Body of pancreas (tissue), 4 donors: Measurements from ENCODE around the gene CGB3. TPM values are rescaled to one million over a fixed set of nuclear protein-coding genes. Genes with fewer than 3 reads are reported as not detected.
"Not testable (repeated sequence)": the region's sequence is repeated elsewhere in the genome, so short reads cannot be mapped to it uniquely, and the experiment has no call there.

ENCODE experiments used
- ATAC-seq: fragments of 150-250 bp; one replicate; pipeline ENCODE4 v1.9.1; 2016
- DNase-seq, 4 donors: peaks; one replicate each; pipeline ENCODE4 v3.0.0-alpha.2; 2019
- H3K27ac ChIP-seq, 4 donors: fragments of 200-600 bp; sonication (generic); 1 replicate in 3 of 4; 2 replicates in 1 of 4; pipeline versions ENCODE4 v1.5.1 to v1.6.1; 2016 to 2019; ENCODE audit warnings: mild to moderate bottlenecking in 1 of 4, mixed read lengths in 1 of 4, moderate library complexity in 1 of 4
- H3K27me3 ChIP-seq, 2 donors: fragments of 200-600 bp; sonication (generic); one replicate each; pipeline ENCODE4 v1.6.0; 2016; ENCODE audit warnings: mild to moderate bottlenecking in 1 of 2
- H3K36me3 ChIP-seq, 2 donors: fragments of 200-600 bp; sonication (generic); replicated peaks in 1 of 2; 2 replicates each; pipeline ENCODE4 v1.5.1; 2016; ENCODE audit warnings: low read depth in 2 of 2; ENCODE audit not compliant: insufficient read depth in 1 of 2
- H3K4me1 ChIP-seq: fragments of 200-600 bp; sonication (generic); one replicate; pipeline ENCODE4 v1.6.0; 2016
- H3K4me3 ChIP-seq, 2 donors: fragments of 200-600 bp; sonication (generic); 1 replicate in 1 of 2; 2 replicates in 1 of 2; pipeline ENCODE4 v1.5.1; 2016 to 2019
- H3K9me3 ChIP-seq, 3 donors: fragments of 200-600 bp; sonication (generic); 1 replicate in 2 of 3; 2 replicates in 1 of 3; pipeline ENCODE4 v1.5.1; 2016
- CTCF ChIP-seq, 7 experiments: fragments of 450-650 bp in 4 of 7; fragments of 200-600 bp in 3 of 7; sonication (generic) in 3 of 7; IDR thresholded peaks; one replicate each; pipeline ENCODE4 v1.5.1; 2016 to 2019; ENCODE audit warnings: antibody characterized with exemption in 7 of 7
- WGBS, 2 donors: methylation state at CpG; one replicate each; pipeline ENCODE4 v1.1.5; 2017; 5-methylcytosine and 5-hydroxymethylcytosine counted together
- intact Hi-C: fragments of 100-400 bp; cut with DNase I; formaldehyde crosslinking; loops from one replicate; pipeline ENCODE4 v1.15.1; 2023
- total RNA-seq, 2 donors: library from RNA; depleted of rRNA; stranded (reverse); fragments of >200 nt; gene quantifications; one replicate each; pipeline ENCODE4 v1.1.0, GENCODE V29; 2016

Gene CGB3
- total RNA-seq, 2 donors from 2014 or later: not detected

DNA sequence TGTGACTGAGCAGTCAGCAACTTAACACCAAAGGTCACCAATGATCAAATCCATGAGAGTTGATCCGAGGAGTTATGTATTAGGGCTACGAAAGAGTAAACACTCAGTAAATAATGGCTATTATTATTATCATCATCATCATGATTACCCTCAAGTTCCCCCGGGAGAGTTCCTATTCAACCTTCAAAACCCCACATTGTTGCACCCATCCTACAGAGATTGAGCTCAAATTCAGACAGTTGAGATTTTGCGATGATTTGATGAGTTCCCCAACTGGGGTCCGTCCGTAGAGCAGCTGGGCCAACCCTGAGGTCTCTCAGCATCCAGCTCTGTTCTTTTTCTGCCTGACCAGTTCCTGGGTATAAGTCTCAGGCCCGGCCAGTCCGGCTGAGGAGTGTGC is 14.0 kb upstream of the CGB3 start:
- ATAC-seq, intact Hi-C loops: not testable (repeated sequence)

GRCh38 chr19:49036815-49037214 is 12.7 kb upstream of the CGB3 start, which contains the start of gene CGB1:
Gene CGB1 (minus strand): TSS chr19:49036895. CDS start chr19:49036711, 184 bp downstream.
- H3K4me3 ChIP-seq, H3K9me3 ChIP-seq, H3K4me1 ChIP-seq, H3K36me3 ChIP-seq, intact Hi-C loops, ATAC-seq, H3K27ac ChIP-seq, DNase-seq, H3K27me3 ChIP-seq: not testable (repeated sequence)
- TF ChIP-seq CTCF (IDR thresholded peaks at IDR 0.05): peak in 1 of 7 experiments; percentile 9
- WGBS, 2 donors: 53 to 57% methylated on average over 17 to 18 of the region's 18 CpGs

More for the DNA sequence above, 14.0 kb upstream of the CGB3 start:
- WGBS, 2 donors: 82 to 97% methylated on average over 8 of the region's 8 CpGs
- not testable (repeated sequence) for DNase-seq, H3K27me3 ChIP-seq, H3K4me3 ChIP-seq, H3K9me3 ChIP-seq, H3K27ac ChIP-seq, H3K4me1 ChIP-seq, H3K36me3 ChIP-seq

DNA sequence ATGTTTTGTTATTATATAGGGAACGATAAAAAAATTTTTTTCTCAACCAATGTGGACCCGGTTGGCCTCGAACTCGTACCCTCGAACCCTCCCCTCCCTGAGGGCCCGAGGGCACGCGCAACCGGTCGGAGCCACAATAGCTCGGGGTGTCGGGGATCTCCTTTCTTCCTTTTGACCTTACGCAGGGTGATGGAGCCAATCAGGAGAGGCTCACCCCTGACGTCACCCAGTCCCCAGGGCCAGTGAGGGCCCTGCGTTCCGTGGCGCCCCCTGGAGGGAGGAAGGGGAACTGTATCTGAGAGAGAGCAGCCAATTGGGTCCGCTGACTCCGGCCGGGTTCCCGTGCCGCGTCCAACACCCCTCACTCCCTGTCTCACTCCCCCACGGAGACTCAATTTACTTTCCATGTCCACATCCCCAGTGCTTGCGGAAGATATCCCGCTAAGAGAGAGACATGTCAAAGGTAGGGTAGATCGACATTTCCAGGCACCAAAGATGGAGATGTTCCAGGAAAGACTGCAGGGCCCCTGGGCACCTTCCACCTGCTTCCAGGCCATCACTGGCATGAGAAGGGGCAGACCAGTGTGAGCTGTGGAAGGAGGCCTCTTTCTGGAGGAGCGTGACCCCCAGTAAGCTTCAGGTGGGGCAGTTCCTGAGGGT is 7.6 kb upstream of the CGB3 start, which contains the start of gene CGB2:
Gene CGB2 (plus strand): TSS at position 249 of the 660 bp plus-strand sequence. CDS start 206 bp downstream, at position 455.
- TF ChIP-seq CTCF (IDR thresholded peaks at IDR 0.05): peak; percentile 12 to 62 (median 31)
- intact Hi-C loops, H3K4me1 ChIP-seq, H3K4me3 ChIP-seq, H3K27ac ChIP-seq, H3K27me3 ChIP-seq, H3K9me3 ChIP-seq, H3K36me3 ChIP-seq: not testable (repeated sequence)
- peak in 3 of 4 donors; percentile 50 to 71 (median 66) for DNase-seq
- 10 to 15% methylated on average over 17 to 28 of the region's 28 CpGs for WGBS, 2 donors
- peak; percentile 42 for ATAC-seq

GRCh38 chr19:49030323-49030722 is 6.2 kb upstream of the CGB3 start:
- intact Hi-C loops, H3K27ac ChIP-seq, H3K27me3 ChIP-seq, ATAC-seq, H3K4me3 ChIP-seq, DNase-seq, H3K4me1 ChIP-seq, H3K36me3 ChIP-seq, H3K9me3 ChIP-seq: not testable (repeated sequence)
- 79 to 83% methylated on average over 5 to 6 of the region's 8 CpGs for WGBS, 2 donors

GRCh38 chr19:49029749-49030148 is 5.6 kb upstream of the CGB3 start:
- H3K36me3 ChIP-seq, intact Hi-C loops, H3K27ac ChIP-seq, ATAC-seq, H3K27me3 ChIP-seq, H3K4me1 ChIP-seq, H3K9me3 ChIP-seq, DNase-seq, H3K4me3 ChIP-seq: not testable (repeated sequence)
- 79 to 83% methylated on average over 3 to 14 of the region's 14 CpGs for WGBS, 2 donors

DNA sequence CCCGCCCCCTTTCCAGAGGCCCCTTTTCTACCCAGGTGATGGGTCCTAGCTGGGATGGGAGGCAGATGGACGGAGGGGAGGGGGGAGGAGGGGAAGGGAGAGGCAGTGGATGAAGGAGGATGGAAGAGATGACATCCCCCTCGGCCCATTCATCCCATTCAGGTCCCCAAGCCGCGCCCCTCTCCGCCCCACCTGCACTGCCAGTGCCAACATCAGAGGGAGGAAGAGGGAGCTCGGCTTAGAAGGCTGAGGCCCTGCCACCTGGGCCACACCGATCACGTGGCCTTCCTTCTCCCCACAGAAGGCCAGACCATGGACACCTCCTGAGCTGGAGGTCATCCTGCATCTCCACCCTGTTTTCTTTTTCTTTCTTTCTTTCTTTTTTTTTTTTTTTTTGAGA is 4.6 kb upstream of the CGB3 start:
- not testable (repeated sequence) for ATAC-seq

DNA sequence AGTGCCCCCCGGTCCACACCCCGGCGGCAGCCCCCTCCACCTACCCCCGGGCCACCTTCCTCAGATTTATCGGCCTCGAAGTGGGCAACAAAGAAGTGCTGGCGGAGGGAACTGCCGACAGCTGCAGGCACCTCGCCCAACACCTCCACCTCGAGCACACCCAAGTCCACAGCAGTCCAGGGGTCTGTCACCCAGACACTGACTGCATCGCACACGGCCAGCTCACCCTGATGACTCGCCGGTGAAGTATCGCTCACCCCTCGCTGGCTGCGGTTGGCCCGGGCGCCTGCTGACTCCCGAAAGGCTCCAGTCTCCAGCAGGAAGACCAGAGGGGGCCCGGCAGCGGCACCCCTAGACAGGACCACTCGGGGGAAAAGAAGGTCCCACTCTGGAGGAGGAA is 1.5 kb upstream of the CGB3 start:
- H3K27ac ChIP-seq, H3K9me3 ChIP-seq, H3K36me3 ChIP-seq, H3K4me1 ChIP-seq, H3K27me3 ChIP-seq, H3K4me3 ChIP-seq, ATAC-seq, intact Hi-C loops, DNase-seq: not testable (repeated sequence)
- 48 to 68% methylated on average over 5 to 17 of the region's 23 CpGs for WGBS, 2 donors

More for the DNA sequence above, 4.6 kb upstream of the CGB3 start:
- H3K9me3 ChIP-seq, H3K36me3 ChIP-seq, H3K27me3 ChIP-seq, intact Hi-C loops, H3K4me1 ChIP-seq, H3K4me3 ChIP-seq, H3K27ac ChIP-seq, DNase-seq: not testable (repeated sequence)
- 66 to 84% methylated on average over 8 of the region's 9 CpGs for WGBS, 2 donors

DNA sequence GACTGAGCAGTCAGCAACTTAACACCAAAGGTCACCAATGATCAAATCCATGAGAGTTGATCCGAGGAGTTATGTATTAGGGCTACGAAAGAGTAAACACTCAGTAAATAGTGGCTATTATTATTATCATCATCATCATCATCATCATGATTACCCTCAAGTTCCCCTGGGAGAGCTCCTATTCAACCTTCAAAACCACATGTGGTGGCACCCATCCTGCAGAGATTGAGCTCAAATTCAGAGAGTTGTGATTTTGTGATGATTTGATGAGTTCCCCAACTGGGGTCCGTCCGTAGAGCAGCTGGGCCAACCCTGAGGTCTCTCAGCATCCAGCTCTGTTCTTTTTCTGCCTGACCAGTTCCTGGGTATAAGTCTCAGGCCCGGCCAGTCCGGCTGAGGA is 955 bp upstream of the CGB3 start:
- intact Hi-C loops, H3K4me3 ChIP-seq, H3K4me1 ChIP-seq, H3K9me3 ChIP-seq, H3K27ac ChIP-seq, ATAC-seq, H3K27me3 ChIP-seq, H3K36me3 ChIP-seq, DNase-seq: not testable (repeated sequence)
- 60 to 79% methylated on average over 2 to 4 of the region's 6 CpGs for WGBS, 2 donors
